IgD-negative memory B cell (primary cell): Measurements from ENCODE around the gene DYNC1H1. TPM values are rescaled to one million over a fixed set of nuclear protein-coding genes. Genes with fewer than 3 reads are reported as not detected.

Experiments used
- H3K27ac Mint-ChIP-seq, 3 donors: one replicate each; pipeline ENCODE4 v1.8.0; 2020 to 2022; ENCODE audit warnings: mild to moderate bottlenecking in 3 of 3, mixed read lengths in 3 of 3, moderate library complexity in 1 of 3
- H3K27me3 Mint-ChIP-seq: one replicate; pipeline ENCODE4 v1.8.0; 2021; ENCODE audit warnings: mixed read lengths
- H3K36me3 Mint-ChIP-seq: one replicate; pipeline ENCODE4 v1.8.0; 2020; ENCODE audit warnings: mild to moderate bottlenecking, mixed read lengths
- H3K4me1 Mint-ChIP-seq, 3 donors: one replicate each; pipeline ENCODE4 v1.8.0; 2020 to 2022; ENCODE audit warnings: mixed read lengths in 3 of 3, mild to moderate bottlenecking in 1 of 3
- H3K4me3 Mint-ChIP-seq, 4 donors: one replicate each; pipeline ENCODE4 v1.8.0; 2020 to 2022; ENCODE audit warnings: mild to moderate bottlenecking in 4 of 4, mixed read lengths in 4 of 4, moderate library complexity in 3 of 4
- H3K9me3 Mint-ChIP-seq, 3 donors: one replicate each; pipeline ENCODE4 v1.8.0; 2020 to 2021; ENCODE audit warnings: mixed read lengths in 3 of 3, mild to moderate bottlenecking in 1 of 3
- polyA plus RNA-seq: library from polyadenylated mRNA; unstranded; fragments of 300-500 nt; fragmentation: Illumina TruSeq; gene quantifications from one replicate; pipeline ENCODE4 v1.2.3, GENCODE V29; 2021

Gene DYNC1H1
- polyA plus RNA-seq, 1 donor from 2014 or later = 54.4 TPM

DNA sequence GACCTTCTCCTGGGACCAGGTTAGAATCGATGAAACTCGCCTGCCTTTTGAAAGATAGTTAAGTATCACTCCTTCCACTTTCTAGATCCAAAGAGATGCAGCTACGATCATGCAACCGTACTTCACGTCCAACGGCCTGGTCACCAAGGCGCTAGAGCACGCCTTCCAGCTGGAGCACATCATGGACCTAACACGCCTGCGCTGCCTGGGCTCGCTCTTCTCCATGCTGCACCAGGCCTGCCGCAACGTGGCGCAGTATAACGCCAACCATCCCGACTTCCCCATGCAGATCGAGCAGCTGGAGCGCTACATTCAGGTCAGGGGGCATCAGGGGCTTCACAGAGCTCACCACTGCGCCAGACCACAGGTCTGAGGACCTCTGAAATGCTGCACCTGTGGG lies 51.4 kb downstream of the DYNC1H1 start:
- Mint-ChIP-seq H3K27ac (no peak overlapping the region), H3K4me1 (peaks cover 0 to 3% (median 0%) of the 10 kb centered on the region in 3 donors), H3K4me3 (no peak overlapping the region), H3K9me3 (no peaks in the 10 kb centered on the region), H3K36me3 (peaks cover 6% of the 10 kb centered on the region), H3K27me3 (no peaks in the 10 kb centered on the region)

- Mint-ChIP-seq H3K4me3 (no peak overlapping the region), H3K27me3 (no peaks in the 10 kb centered on the region), H3K36me3 (peaks cover 3% of the 10 kb centered on the region), H3K27ac (no peak overlapping the region), H3K4me1 (peaks cover 0 to 3% (median 0%) of the 10 kb centered on the region in 3 donors), H3K9me3 (no peaks in the 10 kb centered on the region)
Measured at GRCh38 chr14:102016420-102017090, 52.2 kb downstream of the DYNC1H1 start.

GRCh38 chr14:102018251-102018650 lies 53.9 kb downstream of the DYNC1H1 start:
- no peaks in the 10 kb centered on the region for H3K9me3 Mint-ChIP-seq
- H3K36me3 Mint-ChIP-seq = peaks cover 3% of the 10 kb centered on the region
- no peak overlapping the region for H3K4me3 Mint-ChIP-seq
- peaks cover 0 to under 1% (median 0%) of the 10 kb centered on the region in 3 donors for H3K4me1 Mint-ChIP-seq
- peak overlapping the region in 1 of 3 donors; percentile 31 for H3K27ac Mint-ChIP-seq
- no peaks in the 10 kb centered on the region for H3K27me3 Mint-ChIP-seq

DNA sequence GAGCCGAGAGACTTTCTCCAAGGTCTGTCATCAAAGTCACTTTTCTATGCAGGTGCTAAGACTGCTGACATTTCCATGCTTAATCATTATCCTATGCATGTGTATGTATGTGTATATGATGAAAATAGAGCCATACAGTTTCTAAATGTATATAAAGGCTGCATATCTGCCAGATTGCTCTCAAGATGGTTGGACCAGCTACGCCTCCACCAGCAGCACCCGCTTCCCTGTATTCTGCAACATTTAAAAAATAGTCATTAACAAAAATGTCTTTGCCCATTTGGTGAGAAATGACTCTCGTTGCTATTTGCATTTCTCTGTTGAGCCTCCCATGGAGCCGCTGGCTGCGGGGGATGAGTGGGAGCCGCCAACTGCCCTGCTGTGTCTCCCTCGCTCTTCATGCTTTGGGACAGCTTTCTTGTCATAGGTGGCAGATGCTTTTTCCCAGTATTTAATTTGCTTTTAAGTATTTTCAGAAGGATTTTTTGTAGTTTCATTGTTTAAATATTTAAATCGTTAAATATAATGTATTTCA lies 54.7 kb downstream of the DYNC1H1 start:
- Mint-ChIP-seq H3K4me1 (no peaks in the 10 kb centered on the region), H3K9me3 (no peaks in the 10 kb centered on the region), H3K4me3 (no peak overlapping the region), H3K27me3 (no peaks in the 10 kb centered on the region), H3K36me3 (peaks cover 3% of the 10 kb centered on the region), H3K27ac (no peak overlapping the region)

DNA sequence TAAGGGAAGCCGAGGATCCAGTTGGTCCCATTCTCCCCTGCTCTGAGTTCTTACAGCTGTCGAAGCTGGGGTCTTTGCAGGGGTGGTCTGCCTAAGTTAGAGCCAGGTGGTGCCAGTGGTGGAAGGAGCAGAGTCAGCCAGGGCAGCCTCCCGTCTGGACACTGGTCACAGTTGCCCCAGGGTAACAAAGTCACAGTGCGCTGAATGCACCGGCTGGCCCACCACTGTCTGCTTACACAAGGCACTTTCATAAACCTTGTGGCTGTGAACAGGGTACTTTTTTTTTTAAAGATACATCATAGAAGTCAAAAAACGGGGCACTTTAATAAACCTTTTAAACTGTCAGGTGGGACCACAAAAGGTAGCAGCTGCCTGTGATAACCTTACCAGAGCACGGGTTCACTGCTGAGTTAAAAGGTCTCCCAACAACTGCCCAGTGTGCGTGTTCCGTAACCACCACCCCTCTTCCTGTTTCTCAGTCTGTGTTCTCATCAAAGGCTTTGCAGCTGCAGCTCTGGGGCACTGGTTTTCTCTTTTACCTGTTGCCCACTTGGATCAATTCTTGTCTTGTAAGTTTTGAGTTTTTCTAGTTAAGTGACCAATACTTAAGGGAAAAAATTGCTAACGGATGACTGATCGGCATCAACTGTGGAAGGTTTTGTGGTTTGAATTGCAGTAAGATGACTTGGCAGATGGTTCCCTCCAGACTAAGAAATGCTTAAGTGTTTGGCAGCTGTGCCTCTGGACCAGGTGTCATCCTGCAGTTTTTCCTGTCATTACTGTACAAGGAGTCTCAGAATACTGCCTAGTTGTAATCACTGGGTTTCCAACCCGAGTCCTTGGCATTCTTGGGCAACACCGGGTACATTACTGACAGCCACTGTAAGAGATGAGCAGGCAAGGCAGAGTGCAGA lies 55.9 kb downstream of the DYNC1H1 start:
- no peaks in the 10 kb centered on the region for H3K27me3 Mint-ChIP-seq
- H3K9me3 Mint-ChIP-seq = no peaks in the 10 kb centered on the region
- peak overlapping the region in 2 of 3 donors; percentile 53 to 56 for H3K27ac Mint-ChIP-seq
- H3K4me1 Mint-ChIP-seq = no peaks in the 10 kb centered on the region
- no peak overlapping the region for H3K4me3 Mint-ChIP-seq
- no peaks in the 10 kb centered on the region for H3K36me3 Mint-ChIP-seq

GRCh38 chr14:102026934-102027333 lies 62.6 kb downstream of the DYNC1H1 start:
- Mint-ChIP-seq H3K4me3 (no peak overlapping the region), H3K9me3 (no peaks in the 10 kb centered on the region), H3K27me3 (no peaks in the 10 kb centered on the region), H3K36me3 (peaks cover 2% of the 10 kb centered on the region), H3K27ac (no peak overlapping the region), H3K4me1 (no peaks in the 10 kb centered on the region)

DNA sequence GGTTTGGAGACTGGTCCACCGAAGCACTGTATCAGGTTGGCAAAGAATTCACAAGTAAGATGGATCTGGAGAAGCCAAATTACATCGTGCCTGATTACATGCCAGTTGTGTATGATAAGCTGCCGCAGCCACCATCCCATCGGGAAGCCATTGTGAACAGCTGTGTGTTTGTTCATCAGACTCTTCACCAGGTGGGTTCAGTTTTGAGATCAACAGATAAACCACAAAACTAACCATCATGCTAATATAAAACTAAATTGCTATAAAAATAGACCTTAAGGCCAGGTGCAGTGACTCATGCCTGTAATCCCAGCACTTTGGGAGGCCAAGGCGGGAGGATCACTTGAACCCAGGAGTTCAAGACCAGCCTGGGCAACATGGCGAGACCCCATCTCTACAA lies 63.6 kb downstream of the DYNC1H1 start:
- H3K27me3 Mint-ChIP-seq = no peaks in the 10 kb centered on the region
- no peaks in the 10 kb centered on the region for H3K9me3 Mint-ChIP-seq
- no peak overlapping the region for H3K4me3 Mint-ChIP-seq
- H3K36me3 Mint-ChIP-seq = peaks cover 4% of the 10 kb centered on the region
- H3K4me1 Mint-ChIP-seq = no peaks in the 10 kb centered on the region
- no peak overlapping the region for H3K27ac Mint-ChIP-seq

- Mint-ChIP-seq H3K4me3 (peak overlapping the region in 1 of 4 donors; percentile 17), H3K36me3 (peaks cover 4% of the 10 kb centered on the region), H3K9me3 (no peaks in the 10 kb centered on the region), H3K4me1 (no peaks in the 10 kb centered on the region), H3K27ac (no peak overlapping the region), H3K27me3 (no peaks in the 10 kb centered on the region)
Measured at GRCh38 chr14:102028733-102029132, 64.4 kb downstream of the DYNC1H1 start.

- Mint-ChIP-seq H3K4me3 (no peak overlapping the region), H3K36me3 (peaks cover 4% of the 10 kb centered on the region), H3K9me3 (no peaks in the 10 kb centered on the region), H3K27ac (no peak overlapping the region), H3K27me3 (no peaks in the 10 kb centered on the region), H3K4me1 (no peaks in the 10 kb centered on the region)
Measured at GRCh38 chr14:102029956-102030355, 65.6 kb downstream of the DYNC1H1 start.

DNA sequence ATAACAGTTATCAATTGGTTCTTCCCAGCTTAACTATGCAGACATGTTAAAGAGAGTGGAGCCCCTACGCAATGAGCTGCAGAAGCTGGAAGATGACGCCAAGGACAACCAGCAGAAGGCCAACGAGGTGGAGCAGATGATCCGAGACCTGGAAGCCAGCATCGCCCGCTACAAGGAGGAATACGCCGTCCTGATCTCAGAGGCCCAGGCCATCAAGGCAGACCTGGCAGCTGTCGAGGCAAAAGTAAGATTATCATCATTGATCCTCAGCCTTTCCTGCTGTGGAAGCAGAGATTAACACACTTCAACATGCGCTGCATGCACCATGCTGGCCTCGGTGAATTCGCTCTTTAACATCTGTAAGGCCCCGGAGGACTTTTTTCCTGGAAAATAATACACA lies 68.9 kb downstream of the DYNC1H1 start:
- no peaks in the 10 kb centered on the region for H3K27me3 Mint-ChIP-seq
- H3K27ac Mint-ChIP-seq = peak overlapping the region in 1 of 3 donors; percentile 68
- H3K36me3 Mint-ChIP-seq = peaks cover 2% of the 10 kb centered on the region
- H3K4me3 Mint-ChIP-seq = no peak overlapping the region
- H3K4me1 Mint-ChIP-seq = no peaks in the 10 kb centered on the region
- no peaks in the 10 kb centered on the region for H3K9me3 Mint-ChIP-seq

DNA sequence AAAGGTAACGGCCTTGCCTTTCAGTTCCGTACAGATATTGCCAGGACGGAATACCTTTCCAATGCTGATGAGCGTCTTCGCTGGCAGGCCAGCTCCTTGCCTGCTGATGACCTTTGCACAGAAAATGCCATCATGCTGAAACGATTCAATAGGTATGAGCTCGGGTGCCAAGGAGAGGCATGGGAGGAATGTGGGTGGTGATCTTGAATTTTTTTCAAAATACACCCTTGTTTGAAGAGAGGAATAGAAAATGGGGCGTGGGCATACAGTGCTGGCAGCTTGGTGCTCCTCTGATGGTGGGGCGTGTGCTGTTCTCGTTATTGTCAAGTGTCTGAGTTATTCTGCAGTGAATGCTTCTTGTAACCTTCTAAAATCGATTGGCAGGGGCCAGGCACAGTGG lies 69.9 kb downstream of the DYNC1H1 start:
- H3K36me3 Mint-ChIP-seq = peaks cover 2% of the 10 kb centered on the region
- H3K4me3 Mint-ChIP-seq = no peak overlapping the region

DNA sequence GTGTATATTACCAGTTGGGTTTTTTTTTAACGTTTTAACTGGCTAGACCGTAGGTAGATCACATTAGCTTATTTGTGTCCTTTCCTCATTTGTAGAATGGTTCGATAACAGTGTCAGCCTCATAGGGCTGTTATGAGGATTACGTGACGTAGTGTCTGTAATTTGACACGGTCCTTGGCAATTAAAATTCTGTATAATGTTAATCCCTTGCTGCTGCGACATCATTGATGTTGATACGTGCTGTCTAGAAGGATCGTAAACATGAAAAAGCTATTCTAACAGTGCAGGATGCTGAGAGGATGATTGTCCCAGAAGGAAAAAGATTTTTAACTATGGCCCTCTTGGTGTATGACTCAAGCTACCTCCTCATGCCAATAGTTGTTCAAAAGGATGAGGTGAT lies 71.5 kb downstream of the DYNC1H1 start:
- Mint-ChIP-seq H3K27ac (no peak overlapping the region), H3K9me3 (no peaks in the 10 kb centered on the region), H3K4me1 (no peaks in the 10 kb centered on the region), H3K27me3 (no peaks in the 10 kb centered on the region), H3K36me3 (peaks cover 2% of the 10 kb centered on the region), H3K4me3 (no peak overlapping the region)

More for the DNA sequence above, 69.9 kb downstream of the DYNC1H1 start:
- no peaks in the 10 kb centered on the region for H3K4me1 Mint-ChIP-seq
- H3K9me3 Mint-ChIP-seq = no peaks in the 10 kb centered on the region
- H3K27ac Mint-ChIP-seq = peak overlapping the region in 1 of 3 donors; percentile 72
- no peaks in the 10 kb centered on the region for H3K27me3 Mint-ChIP-seq

- Mint-ChIP-seq H3K9me3 (no peaks in the 10 kb centered on the region), H3K4me3 (no peak overlapping the region), H3K27ac (no peak overlapping the region), H3K36me3 (peaks cover 1% of the 10 kb centered on the region), H3K4me1 (no peaks in the 10 kb centered on the region), H3K27me3 (no peaks in the 10 kb centered on the region)
Measured at GRCh38 chr14:102037686-102038085, 73.3 kb downstream of the DYNC1H1 start.

GRCh38 chr14:102039157-102039556 lies 74.8 kb downstream of the DYNC1H1 start:
- no peak overlapping the region for H3K4me3 Mint-ChIP-seq
- peak overlapping the region in 1 of 3 donors; percentile 35 for H3K27ac Mint-ChIP-seq
- H3K27me3 Mint-ChIP-seq = no peaks in the 10 kb centered on the region
- no peaks in the 10 kb centered on the region for H3K9me3 Mint-ChIP-seq
- no peaks in the 10 kb centered on the region for H3K4me1 Mint-ChIP-seq
- H3K36me3 Mint-ChIP-seq = peaks cover 2% of the 10 kb centered on the region

DNA sequence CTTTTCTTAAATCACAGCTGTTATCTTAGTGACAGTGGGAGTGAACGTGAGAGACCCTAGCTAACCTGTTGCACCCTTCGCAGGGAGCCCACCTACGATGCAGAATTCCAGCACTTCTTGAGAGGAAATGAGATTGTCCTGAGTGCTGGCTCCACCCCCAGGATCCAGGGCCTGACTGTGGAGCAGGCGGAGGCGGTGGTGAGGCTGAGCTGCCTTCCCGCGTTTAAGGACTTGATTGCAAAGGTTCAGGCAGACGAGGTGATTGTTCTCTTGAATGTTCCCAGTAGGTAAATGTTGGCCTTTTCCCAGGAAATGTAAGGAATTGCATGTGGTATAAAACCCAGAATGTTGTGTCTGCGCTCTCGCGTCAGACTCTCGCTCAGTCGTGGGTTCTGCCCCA lies 75.8 kb downstream of the DYNC1H1 start:
- no peak overlapping the region for H3K27ac Mint-ChIP-seq
- H3K27me3 Mint-ChIP-seq = no peaks in the 10 kb centered on the region
- H3K4me3 Mint-ChIP-seq = no peak overlapping the region
- H3K4me1 Mint-ChIP-seq = no peaks in the 10 kb centered on the region
- no peaks in the 10 kb centered on the region for H3K9me3 Mint-ChIP-seq
- H3K36me3 Mint-ChIP-seq = peaks cover 2% of the 10 kb centered on the region
